ENCODE measurements around the gene CCDC33. TPM values are rescaled to one million over a fixed set of nuclear protein-coding genes. Genes with fewer than 3 reads are reported as not detected.

The CCDC33 gene
- total RNA-seq, 1 donor from 2014 or later: not detected

GRCh38 chr15:74333093-74333492, 97.0 kb downstream of the CCDC33 start:
- no peaks in the 10 kb centered on the region for H3K27me3 ChIP-seq
- H3K9me3 ChIP-seq: no peaks in the 10 kb centered on the region
- peak; percentile 56 for DNase-seq
- TF ChIP-seq CTCF (IDR thresholded peaks at IDR 0.05): no peak
- no peak for ATAC-seq
- no peak overlapping the region for H3K4me3 ChIP-seq
- H3K36me3 ChIP-seq: no peaks in the 10 kb centered on the region
- no peaks in the 10 kb centered on the region for H3K4me1 ChIP-seq
- H3K27ac ChIP-seq: no peak overlapping the region
- intact Hi-C loops (cut with DNase I): no loop called here

- no peak for TF ChIP-seq CTCF (IDR thresholded peaks at IDR 0.05)
- no peaks in the 10 kb centered on the region for H3K36me3 ChIP-seq
- intact Hi-C loops (cut with DNase I): no loop called here
- DNase-seq (peak; percentile 54), ATAC-seq (no peak)
- no peak overlapping the region for H3K27ac ChIP-seq
- H3K4me1 ChIP-seq: no peaks in the 10 kb centered on the region
- H3K27me3 ChIP-seq: no peaks in the 10 kb centered on the region
- no peak overlapping the region for H3K4me3 ChIP-seq
- no peaks in the 10 kb centered on the region for H3K9me3 ChIP-seq
Observed at GRCh38 chr15:74333662-74334061, 97.5 kb downstream of the CCDC33 start.

- Histone ChIP-seq H3K4me3 (no peak overlapping the region), H3K27ac (no peak overlapping the region), H3K4me1 (no peaks in the 10 kb centered on the region), H3K9me3 (no peaks in the 10 kb centered on the region), H3K36me3 (no peaks in the 10 kb centered on the region), H3K27me3 (no peaks in the 10 kb centered on the region)
- ATAC-seq: no peak
- intact Hi-C loops (cut with DNase I): no loop called here
- DNase-seq: no peak
- no peak for TF ChIP-seq CTCF (IDR thresholded peaks at IDR 0.05)
Observed at GRCh38 chr15:74334127-74334526, 98.0 kb downstream of the CCDC33 start.

- Histone ChIP-seq H3K27me3 (no peaks in the 10 kb centered on the region), H3K4me3 (no peak overlapping the region), H3K36me3 (no peaks in the 10 kb centered on the region), H3K4me1 (peaks cover 5% of the 10 kb centered on the region), H3K27ac (no peak overlapping the region), H3K9me3 (no peaks in the 10 kb centered on the region)
- ATAC-seq: no peak
- DNase-seq: peak; percentile 29
- intact Hi-C loops (cut with DNase I): no loop called here
- no peak for TF ChIP-seq CTCF (IDR thresholded peaks at IDR 0.05)
Observed at GRCh38 chr15:74335396-74335795, 99.3 kb downstream of the CCDC33 start.

GRCh38 chr15:74336061-74337005, 100.2 kb downstream of the CCDC33 start:
- H3K27ac ChIP-seq: no peak overlapping the region
- intact Hi-C loops (cut with DNase I): no loop called here
- no peak for ATAC-seq
- H3K27me3 ChIP-seq: no peaks in the 10 kb centered on the region
- H3K4me3 ChIP-seq: no peak overlapping the region
- H3K36me3 ChIP-seq: no peaks in the 10 kb centered on the region
- peak; percentile 31 for DNase-seq
- no peaks in the 10 kb centered on the region for H3K9me3 ChIP-seq
- H3K4me1 ChIP-seq: peaks cover 5% of the 10 kb centered on the region
- no peak for TF ChIP-seq CTCF (IDR thresholded peaks at IDR 0.05)

All from upper lobe of right lung (tissue), 1 donor.